Mesodermal cell (in vitro differentiated cells): ENCODE data around the gene ZC2HC1B.

Experiments
- H3K27ac ChIP-seq: 2 replicates; pipeline ENCODE4 v1.7.0; 2013; ENCODE audit warnings: mild to moderate bottlenecking, low read depth, low read length, moderate library complexity; ENCODE audit not compliant: severe bottlenecking
- H3K36me3 ChIP-seq: 2 replicates; pipeline ENCODE4 v1.7.1; 2013; ENCODE audit warnings: mild to moderate bottlenecking, low read length, moderate library complexity; ENCODE audit not compliant: control insufficient read depth, insufficient read depth
- H3K4me1 ChIP-seq: one replicate; pipeline ENCODE4 v1.7.1; 2013; ENCODE audit warnings: mild to moderate bottlenecking, low read length; ENCODE audit not compliant: insufficient read depth, control insufficient read depth, poor library complexity, severe bottlenecking
- H3K4me3 ChIP-seq: 2 replicates; pipeline ENCODE4 v1.7.0; 2013; ENCODE audit warnings: low read length, control low read depth, mild to moderate bottlenecking; ENCODE audit not compliant: insufficient read depth, poor library complexity, severe bottlenecking; ENCODE audit errors: extremely low read depth
- H3K9me3 ChIP-seq: 2 replicates; pipeline ENCODE4 v1.7.1; 2013; ENCODE audit warnings: mild to moderate bottlenecking, low read length, moderate library complexity; ENCODE audit not compliant: control insufficient read depth
- WGBS, 2 experiments: methylation state at CpG; one replicate each; pipeline ENCODE4 v1.1.5; 2013; ENCODE audit warnings: missing lambda C conversion rate in 2 of 2; ENCODE audit not compliant: insufficient coverage in 2 of 2; 5-methylcytosine and 5-hydroxymethylcytosine counted together

Gene ZC2HC1B

DNA sequence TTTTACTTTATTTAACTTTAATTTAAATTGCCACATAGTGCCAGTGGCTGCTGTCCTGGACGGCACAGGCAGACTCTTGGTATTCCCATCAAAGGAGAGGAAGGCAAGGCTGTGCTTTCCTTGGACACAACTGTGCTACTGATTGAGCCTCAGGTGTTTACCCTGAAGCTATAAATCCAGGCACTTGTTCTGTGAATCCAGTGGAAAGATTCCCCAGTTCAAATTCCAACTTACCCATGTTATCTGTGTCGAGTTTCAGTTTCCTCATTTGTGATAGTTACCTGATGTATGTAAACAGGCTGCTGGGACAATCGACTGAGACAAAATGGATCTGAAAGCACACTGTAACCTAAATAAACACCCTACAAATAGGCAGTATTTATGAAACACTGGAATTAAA lies 86.6 kb downstream of the ZC2HC1B start:
- Histone ChIP-seq H3K27ac (no peak overlapping the region), H3K36me3 (no peaks in the 10 kb centered on the region), H3K4me1 (no peaks in the 10 kb centered on the region), H3K9me3 (no peaks in the 10 kb centered on the region), H3K4me3 (no peak overlapping the region)
- 89 to 100% methylated on average over 1 of the region's 3 CpGs for WGBS, 2 experiments

DNA sequence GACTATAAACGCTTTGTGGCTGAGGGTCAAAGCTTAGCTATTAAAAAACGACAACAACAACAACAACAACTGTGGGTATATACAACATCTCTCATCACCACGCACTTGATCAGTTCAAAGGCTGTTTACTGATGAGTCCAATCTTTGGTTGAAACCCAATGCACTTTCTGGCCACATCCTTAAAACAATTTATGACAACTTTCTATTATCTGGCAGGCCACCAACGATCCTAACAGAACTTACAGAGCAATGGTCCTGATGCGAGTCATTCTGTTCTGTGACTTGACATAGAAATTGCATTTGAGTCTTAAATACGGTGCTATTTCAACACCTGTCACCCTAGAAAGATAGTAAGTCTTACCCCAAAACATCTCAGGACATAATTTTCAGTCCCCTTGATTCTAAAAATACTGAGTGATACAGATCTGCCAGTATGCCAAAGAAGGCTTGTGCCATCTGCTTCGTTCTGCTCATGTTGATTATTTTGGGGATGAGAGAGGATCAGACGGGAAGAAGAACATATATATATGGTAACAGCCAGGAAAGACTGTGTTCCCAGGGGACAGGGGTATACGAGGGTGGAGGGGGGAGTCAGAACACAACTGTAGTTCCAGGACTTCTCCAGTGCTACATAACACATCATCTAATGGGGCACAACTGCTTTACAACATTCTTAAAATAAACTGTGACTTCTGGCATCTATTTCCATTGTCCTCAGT lies 87.9 kb downstream of the ZC2HC1B start:
- WGBS, 2 experiments = 95 to 96% methylated on average over 7 to 8 of the region's 9 CpGs
- no peaks in the 10 kb centered on the region for H3K36me3 ChIP-seq
- no peak overlapping the region for H3K4me3 ChIP-seq
- H3K27ac ChIP-seq = no peak overlapping the region
- no peaks in the 10 kb centered on the region for H3K4me1 ChIP-seq
- no peaks in the 10 kb centered on the region for H3K9me3 ChIP-seq

DNA sequence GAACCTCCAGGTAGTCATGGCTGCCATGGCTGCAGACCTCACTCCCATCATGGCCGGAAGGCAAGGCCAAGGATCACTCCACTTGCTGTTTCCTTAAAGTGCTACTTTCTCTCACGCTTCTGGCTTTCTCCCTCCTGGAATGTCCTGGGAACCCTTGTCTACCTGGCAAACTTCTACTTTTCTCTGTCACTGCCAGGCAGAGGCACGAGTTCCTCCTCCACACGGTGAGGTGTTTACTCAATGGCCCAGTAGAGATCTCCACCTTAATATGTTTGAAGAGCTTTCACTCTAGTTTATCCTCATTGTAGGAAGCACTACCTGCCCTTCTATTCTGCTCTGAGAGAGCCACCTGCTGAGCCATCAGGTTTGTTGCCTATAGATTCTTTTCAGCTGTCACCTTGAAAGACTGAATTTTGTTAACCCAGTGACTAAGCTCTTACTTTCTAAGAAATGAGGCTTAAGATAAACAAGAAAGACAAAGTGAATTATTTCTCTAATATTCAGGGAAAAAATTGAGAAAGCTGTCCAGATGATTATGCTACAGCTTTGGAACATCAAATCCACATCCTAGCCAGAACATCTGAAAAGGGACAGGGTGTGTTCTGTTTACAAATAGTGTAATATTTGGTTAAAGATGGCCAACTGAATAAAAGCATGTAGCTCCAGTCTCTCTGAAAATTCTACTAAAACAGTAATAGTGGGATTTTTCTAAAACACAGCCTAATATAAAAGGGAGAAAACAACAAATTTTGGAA lies 88.8 kb downstream of the ZC2HC1B start:
- 83 to 92% methylated on average over 4 of the region's 4 CpGs for WGBS, 2 experiments
- Histone ChIP-seq H3K4me1 (peaks cover 1% of the 10 kb centered on the region), H3K27ac (no peak overlapping the region), H3K9me3 (no peaks in the 10 kb centered on the region), H3K36me3 (peaks cover 4% of the 10 kb centered on the region), H3K4me3 (no peak overlapping the region)

DNA sequence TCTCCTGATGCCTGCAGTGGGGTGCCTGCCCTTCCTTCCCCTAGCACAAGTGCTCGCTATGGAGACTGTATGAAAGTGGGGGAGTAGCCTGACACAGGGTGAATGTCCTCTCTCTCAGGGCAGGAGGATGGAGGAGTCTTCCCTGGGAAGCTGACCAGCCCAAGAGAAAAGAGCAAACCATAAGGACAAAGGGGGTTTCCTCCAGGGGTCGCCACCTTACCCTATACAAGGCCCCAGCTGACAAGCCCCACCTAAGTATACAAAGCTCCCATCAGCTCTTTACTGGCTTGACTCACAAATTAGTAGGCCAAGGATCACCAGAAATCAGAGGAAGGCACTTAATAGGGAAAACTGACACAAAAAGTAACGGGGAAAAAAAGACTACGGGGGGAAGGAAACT lies 89.6 kb downstream of the ZC2HC1B start:
- Histone ChIP-seq H3K36me3 (peaks cover 5% of the 10 kb centered on the region), H3K4me3 (no peak overlapping the region), H3K27ac (no peak overlapping the region), H3K4me1 (peaks cover 9% of the 10 kb centered on the region), H3K9me3 (no peaks in the 10 kb centered on the region)
- 50% methylated on average over 2 of the region's 4 CpGs; no CpG with 5 or more reads in 1 of the 2 experiments for WGBS, 2 experiments

DNA sequence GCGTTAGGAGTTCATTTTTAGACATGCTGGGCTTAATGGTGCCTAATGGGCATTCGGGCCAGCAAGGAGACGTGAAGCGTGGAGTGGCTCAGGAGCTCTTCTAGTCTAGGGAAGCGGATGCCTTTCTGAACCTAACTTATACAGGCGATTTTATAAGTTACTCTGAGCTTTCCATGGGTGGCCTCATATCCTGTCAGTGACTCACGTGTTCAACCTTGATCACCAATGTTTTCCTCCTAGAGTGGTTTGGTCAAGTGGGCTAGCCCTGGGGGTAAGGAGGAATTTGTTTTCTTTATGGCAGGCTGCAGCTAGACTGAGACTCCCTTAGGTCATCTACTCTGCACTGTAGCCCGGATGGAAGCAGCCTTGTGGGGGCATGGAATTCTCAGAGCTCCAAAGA lies 91.7 kb downstream of the ZC2HC1B start:
- Histone ChIP-seq H3K9me3 (no peaks in the 10 kb centered on the region), H3K4me3 (no peak overlapping the region), H3K27ac (no peak overlapping the region), H3K36me3 (peaks cover 5% of the 10 kb centered on the region), H3K4me1 (peaks cover 19% of the 10 kb centered on the region)
- 94 to 95% methylated on average over 7 to 8 of the region's 8 CpGs for WGBS, 2 experiments

DNA sequence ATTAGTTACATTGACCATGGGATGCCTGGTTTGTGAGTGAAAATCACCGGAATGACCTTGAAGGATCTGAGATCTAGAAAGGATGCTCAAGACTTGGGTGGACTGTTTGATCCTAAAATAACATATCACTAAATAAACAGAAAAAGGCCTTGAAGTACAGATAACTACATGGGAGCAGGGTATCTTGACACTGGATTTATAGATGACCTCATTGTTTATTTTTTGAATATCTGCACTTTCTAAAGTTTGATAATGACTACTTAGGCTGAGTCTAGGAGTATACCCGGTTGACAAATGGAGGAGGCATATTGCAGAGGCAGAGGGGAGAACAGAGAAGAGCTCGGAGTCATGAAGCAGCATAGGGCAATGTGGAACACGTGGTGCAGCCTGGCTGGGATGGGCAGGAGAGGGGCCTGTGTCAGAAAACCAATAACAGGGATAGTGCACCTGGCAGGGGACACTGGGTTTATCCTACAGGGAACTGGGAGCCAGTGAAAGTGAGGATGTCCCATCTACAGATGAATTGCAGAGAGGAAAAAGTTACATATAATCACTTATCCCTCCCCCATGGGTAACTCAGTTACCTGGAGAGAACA lies 93.5 kb downstream of the ZC2HC1B start:
- 49 to 53% methylated on average over 3 of the region's 4 CpGs for WGBS, 2 experiments
- H3K4me1 ChIP-seq = peaks cover 19% of the 10 kb centered on the region

DNA sequence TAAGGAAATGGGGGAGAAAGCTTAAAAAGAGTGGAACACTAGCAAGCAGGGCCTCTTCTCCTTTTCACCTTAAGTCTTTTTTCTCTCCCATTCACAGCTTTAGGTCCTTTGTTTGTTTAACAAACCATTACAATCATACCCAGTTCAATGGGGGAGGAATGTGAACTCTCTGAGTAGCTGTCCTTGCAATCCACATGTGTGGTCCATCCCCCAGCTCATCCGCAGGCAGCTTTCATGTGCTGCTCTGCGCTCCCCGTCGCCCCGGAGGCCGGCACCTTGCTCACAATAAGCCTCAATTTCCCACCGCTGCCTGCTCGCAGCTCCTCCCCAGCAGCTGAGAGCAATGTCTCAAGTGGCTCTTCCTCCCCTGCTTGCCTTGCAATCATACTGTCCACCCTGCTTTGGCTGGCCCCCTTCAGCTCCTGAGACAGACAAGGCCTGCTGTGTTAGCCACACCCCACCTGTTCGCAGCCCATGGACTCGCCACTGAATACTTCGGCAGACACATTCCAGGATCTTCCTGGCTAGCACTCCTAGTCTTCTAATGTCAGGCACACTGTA lies 94.6 kb downstream of the ZC2HC1B start:
- 0 to 3% methylated on average over 3 to 11 of the region's 11 CpGs for WGBS, 2 experiments

More for the DNA sequence above, 93.5 kb downstream of the ZC2HC1B start:
- Histone ChIP-seq H3K36me3 (peaks cover 5% of the 10 kb centered on the region), H3K4me3 (no peak overlapping the region), H3K9me3 (no peaks in the 10 kb centered on the region), H3K27ac (no peak overlapping the region)

DNA sequence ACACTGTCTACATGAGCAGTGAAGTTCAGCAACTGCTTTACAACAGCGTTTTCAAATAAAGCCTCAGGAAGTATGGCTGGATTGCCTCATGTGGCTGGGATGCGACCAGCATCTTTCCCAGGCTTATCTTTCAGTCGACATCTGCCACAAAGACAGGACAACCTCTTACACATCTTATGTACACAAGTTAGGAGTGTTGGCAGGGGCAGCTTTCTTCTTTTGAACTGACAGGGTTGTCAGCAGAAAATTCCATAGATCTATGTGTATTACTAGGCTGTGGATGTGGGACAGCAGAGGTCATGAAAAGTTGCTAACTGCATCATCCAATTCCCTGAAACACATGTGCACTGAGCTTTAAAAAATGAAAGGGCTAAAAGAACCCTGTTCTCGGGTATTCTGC lies 95.7 kb downstream of the ZC2HC1B start:
- Histone ChIP-seq H3K9me3 (no peaks in the 10 kb centered on the region), H3K4me1 (peaks cover 25% of the 10 kb centered on the region), H3K27ac (peak overlapping the region; percentile 30), H3K36me3 (peaks cover 5% of the 10 kb centered on the region), H3K4me3 (no peak overlapping the region)
- 17 to 51% methylated on average over 1 to 3 of the region's 4 CpGs for WGBS, 2 experiments

More for the DNA sequence above, 94.6 kb downstream of the ZC2HC1B start:
- Histone ChIP-seq H3K27ac (peak overlapping the region; percentile 62), H3K9me3 (no peaks in the 10 kb centered on the region), H3K36me3 (peaks cover 5% of the 10 kb centered on the region), H3K4me1 (peaks cover 19% of the 10 kb centered on the region), H3K4me3 (no peak overlapping the region)

DNA sequence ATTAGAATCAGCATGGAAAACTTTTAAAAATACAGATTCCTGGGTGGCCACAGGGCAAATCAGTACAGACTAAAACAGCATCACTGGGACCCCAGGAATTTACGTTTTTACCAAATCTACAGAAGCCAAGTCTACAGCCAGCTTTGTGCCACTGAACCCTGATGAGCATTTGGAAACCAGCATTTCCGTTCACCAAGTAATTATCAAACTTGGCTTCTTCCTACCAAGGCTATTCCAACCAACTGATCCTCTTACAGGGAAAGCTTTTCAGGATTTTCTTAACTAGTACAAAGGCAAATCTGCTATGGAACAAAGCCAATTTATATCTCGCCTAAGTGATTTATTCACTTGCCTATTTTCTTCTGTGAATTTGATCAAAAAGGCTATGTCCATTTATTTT lies 96.8 kb downstream of the ZC2HC1B start:
- 71 to 74% methylated on average over 2 of the region's 3 CpGs for WGBS, 2 experiments
- H3K27ac ChIP-seq = no peak overlapping the region
- H3K36me3 ChIP-seq = peaks cover 5% of the 10 kb centered on the region
- H3K9me3 ChIP-seq = no peaks in the 10 kb centered on the region
- H3K4me1 ChIP-seq = peaks cover 29% of the 10 kb centered on the region
- H3K4me3 ChIP-seq = no peak overlapping the region

DNA sequence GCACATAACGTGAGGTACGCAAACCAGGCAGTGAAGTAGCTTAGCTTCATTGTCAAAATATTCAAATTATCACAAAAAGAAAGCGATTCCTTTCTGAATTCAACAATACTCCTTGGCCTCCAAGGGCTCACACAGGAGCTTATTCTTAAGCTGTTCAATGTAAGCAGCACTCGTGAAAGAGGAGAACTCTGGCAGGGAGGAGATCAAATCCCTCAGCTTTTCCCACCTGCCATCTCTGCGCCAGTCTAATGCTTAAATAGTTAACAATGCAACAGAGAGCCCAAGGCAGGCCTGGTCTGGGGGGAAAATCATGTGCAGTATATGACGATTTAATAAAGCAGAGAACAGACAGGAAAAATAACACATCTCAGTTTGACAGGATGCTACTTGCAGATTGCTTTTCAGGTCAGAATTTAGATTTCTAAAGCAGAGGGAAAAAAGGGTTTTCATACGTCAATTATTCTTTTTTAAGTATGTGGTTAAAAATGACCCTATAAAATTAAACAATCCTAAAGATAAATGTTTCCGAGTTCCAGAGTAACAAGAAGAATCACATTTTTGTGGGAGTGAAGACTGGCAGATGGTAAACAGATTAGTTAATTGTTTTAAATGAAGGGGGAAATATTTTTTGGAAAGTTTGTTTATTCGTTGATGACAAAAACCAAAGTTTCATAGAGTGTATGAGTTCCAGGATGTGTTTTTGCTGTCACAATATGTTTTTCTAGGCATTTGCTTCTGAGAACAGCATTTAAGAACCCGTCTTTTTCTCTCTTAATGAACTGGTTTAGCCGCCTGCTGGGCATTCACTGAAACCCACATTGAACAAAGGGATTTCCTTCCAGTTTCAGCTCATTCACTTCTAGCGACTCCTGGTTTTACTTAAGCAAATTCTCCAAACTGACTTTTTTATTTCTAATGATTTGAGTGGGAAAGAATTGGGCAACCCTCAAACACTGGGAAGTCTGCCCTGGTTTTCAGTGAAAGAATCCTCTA lies 97.9 kb downstream of the ZC2HC1B start:
- no peak overlapping the region for H3K27ac ChIP-seq
- H3K4me1 ChIP-seq = peaks cover 29% of the 10 kb centered on the region
- H3K36me3 ChIP-seq = peaks cover 5% of the 10 kb centered on the region
- WGBS, 2 experiments = 28 to 41% methylated on average over 7 to 8 of the region's 12 CpGs
- no peak overlapping the region for H3K4me3 ChIP-seq
- H3K9me3 ChIP-seq = no peaks in the 10 kb centered on the region
